C1 segment of cervical spinal cord (tissue), 14 donors: ENCODE results near the gene AAK1.
"Not testable (repeated sequence)": the region's sequence is repeated elsewhere in the genome, so short reads cannot be mapped to it uniquely, and the experiment has no call there.

Experiments used
- DNase-seq, 14 donors: peaks; one replicate each; lab custom pipeline; 2025; lab: John Stamatoyannopoulos, UW

Gene AAK1

GRCh38 chr2:69643602-69644505 lies at the start of gene AAK1:
TSS of gene AAK1 (minus strand) at chr2:69643739. CDS start at chr2:69643040, 699 bp downstream.
- DNase-seq: peak; percentile 63 to 98 (median 92)

- no peak for DNase-seq
Measured at GRCh38 chr2:69692424-69692823, 48.9 kb upstream of the AAK1 start.

GRCh38 chr2:69689969-69690368 lies 46.4 kb upstream of the AAK1 start:
- no peak for DNase-seq

- DNase-seq: no peak
Measured at GRCh38 chr2:69689466-69689865, 45.9 kb upstream of the AAK1 start.

- no peak for DNase-seq
Measured at GRCh38 chr2:69687971-69688611, 44.6 kb upstream of the AAK1 start.

GRCh38 chr2:69686813-69687212 lies 43.3 kb upstream of the AAK1 start:
- DNase-seq: no peak

- DNase-seq: no peak
Measured at GRCh38 chr2:69685321-69686048, 41.9 kb upstream of the AAK1 start.

- no peak for DNase-seq
Measured at GRCh38 chr2:69683170-69683971, 39.8 kb upstream of the AAK1 start.

GRCh38 chr2:69682525-69682924 lies 39.0 kb upstream of the AAK1 start:
- no peak for DNase-seq

- DNase-seq: no peak
Measured at GRCh38 chr2:69680001-69680675, 36.6 kb upstream of the AAK1 start.

- no peak for DNase-seq
Measured at GRCh38 chr2:69677914-69678313, 34.4 kb upstream of the AAK1 start.

GRCh38 chr2:69676146-69676545 lies 32.6 kb upstream of the AAK1 start:
- DNase-seq: no peak

GRCh38 chr2:69674316-69674670 lies 30.8 kb upstream of the AAK1 start:
- no peak for DNase-seq

- not testable (repeated sequence) for DNase-seq
Measured at GRCh38 chr2:69673098-69673497, 29.6 kb upstream of the AAK1 start.

GRCh38 chr2:69669666-69670065 lies 26.1 kb upstream of the AAK1 start:
- DNase-seq: no peak

GRCh38 chr2:69668598-69668997 lies 25.1 kb upstream of the AAK1 start:
- DNase-seq: no peak

- no peak for DNase-seq
Measured at GRCh38 chr2:69667805-69668382, 24.4 kb upstream of the AAK1 start.

GRCh38 chr2:69665152-69665551 lies 21.6 kb upstream of the AAK1 start:
- DNase-seq: no peak

GRCh38 chr2:69663860-69664259 lies 20.3 kb upstream of the AAK1 start:
- DNase-seq: no peak

- DNase-seq: not testable (repeated sequence)
Measured at GRCh38 chr2:69662547-69662946, 19.0 kb upstream of the AAK1 start.

GRCh38 chr2:69660637-69661036 lies 17.1 kb upstream of the AAK1 start:
- DNase-seq: no peak
